ENCODE results near the gene HES3.

HES3 gene

GRCh38 chr1:6281511-6282402 is 37.8 kb downstream of the HES3 start:
- no peak for DNase-seq

GRCh38 chr1:6282577-6283270 is 38.7 kb downstream of the HES3 start:
- no peak for DNase-seq

- DNase-seq: no peak
Measured at GRCh38 chr1:6285336-6285735, 41.4 kb downstream of the HES3 start.

- no peak for DNase-seq
Measured at GRCh38 chr1:6286266-6286665, 42.3 kb downstream of the HES3 start.

GRCh38 chr1:6287029-6287428 is 43.0 kb downstream of the HES3 start:
- no peak for DNase-seq

- no peak for DNase-seq
Measured at GRCh38 chr1:6287431-6287886, 43.5 kb downstream of the HES3 start.

GRCh38 chr1:6288026-6288425 is 44.0 kb downstream of the HES3 start:
- DNase-seq: no peak

GRCh38 chr1:6288665-6289064 is 44.7 kb downstream of the HES3 start:
- no peak for DNase-seq

GRCh38 chr1:6292102-6292501 is 48.1 kb downstream of the HES3 start:
- no peak for DNase-seq

GRCh38 chr1:6294080-6294889 is 50.3 kb downstream of the HES3 start:
- DNase-seq: no peak

- no peak for DNase-seq
Measured at GRCh38 chr1:6294890-6295556, 51.0 kb downstream of the HES3 start.

All from NCI-H226 (cell line).